GM23338 (cell line): Measurements from ENCODE around the gene FRRS1L. TPM values are rescaled to one million over a fixed set of nuclear protein-coding genes. Genes with fewer than 3 reads are reported as not detected.

Experiments
- ATAC-seq: fragments of 200-7000 bp; cut with Tn5 transposase; 3 replicates; pipeline ENCODE4 v1.9.1; 2020
- DNase-seq: peaks from one replicate; pipeline ENCODE4 v3.0.0-alpha.2; 2015; ENCODE audit warnings: low spot score
- H2AFZ ChIP-seq: fragments of 200-600 bp; sonication (generic); 2 replicates; pipeline ENCODE4 v1.8.0; 2016; ENCODE audit warnings: antibody characterized with exemption, mild to moderate bottlenecking, moderate library complexity
- H3F3A ChIP-seq: fragments of 200-600 bp; sonication (generic); replicated peaks from 2 replicates; pipeline ENCODE4 v1.8.0; 2017; ENCODE audit warnings: antibody characterized with exemption, mixed run types, low read depth
- H3K27ac ChIP-seq: fragments of 200-600 bp; sonication (generic); 2 replicates; pipeline ENCODE4 v1.6.1; 2016; ENCODE audit warnings: low read depth
- H3K27me3 ChIP-seq: fragments of 200-600 bp; sonication (generic); 2 replicates; pipeline ENCODE4 v1.8.0; 2016; ENCODE audit warnings: mild to moderate bottlenecking, mixed run types, moderate library complexity; ENCODE audit not compliant: insufficient read depth
- H3K36me3 ChIP-seq: fragments of 200-600 bp; sonication (generic); 2 replicates; pipeline ENCODE4 v1.8.0; 2016; ENCODE audit warnings: mild to moderate bottlenecking; ENCODE audit not compliant: insufficient read depth
- H3K4me1 ChIP-seq: fragments of 200-600 bp; sonication (generic); 2 replicates; pipeline ENCODE4 v1.8.0; 2016; ENCODE audit warnings: mild to moderate bottlenecking, moderate library complexity; ENCODE audit not compliant: insufficient read depth
- H3K4me2 ChIP-seq: fragments of 200-600 bp; sonication (generic); 2 replicates; pipeline ENCODE4 v1.7.1; 2017; ENCODE audit warnings: mixed run types
- H3K4me3 ChIP-seq: fragments of 200-600 bp; sonication (generic); 2 replicates; pipeline ENCODE4 v1.6.1; 2016; ENCODE audit warnings: mixed run types
- H3K79me2 ChIP-seq: fragments of 200-600 bp; sonication (generic); replicated peaks from 2 replicates; pipeline ENCODE4 v1.8.0; 2017; ENCODE audit warnings: mild to moderate bottlenecking; ENCODE audit not compliant: insufficient read depth
- H3K9me2 ChIP-seq: fragments of 200-600 bp; sonication (generic); 2 replicates; pipeline ENCODE4 v1.8.0; 2017; ENCODE audit not compliant: insufficient read depth
- H4K20me1 ChIP-seq: fragments of 200-600 bp; sonication (generic); replicated peaks from 2 replicates; pipeline ENCODE4 v1.8.0; 2017; ENCODE audit warnings: mild to moderate bottlenecking; ENCODE audit not compliant: insufficient read depth
- H3K27ac Mint-ChIP-seq: 2 replicates; pipeline ENCODE4 v1.8.0; 2020; ENCODE audit warnings: inconsistent platforms, mild to moderate bottlenecking, moderate library complexity, mixed read lengths
- H3K27me3 Mint-ChIP-seq: 3 replicates; pipeline ENCODE4 v1.8.0; 2022; ENCODE audit warnings: low read depth, mild to moderate bottlenecking, moderate library complexity, mixed read lengths, inconsistent platforms; ENCODE audit not compliant: insufficient read depth, poor library complexity
- H3K36me3 Mint-ChIP-seq: 3 replicates; pipeline ENCODE4 v1.8.0; 2021; ENCODE audit warnings: low read depth, mild to moderate bottlenecking, inconsistent platforms, moderate library complexity, mixed read lengths
- H3K4me1 Mint-ChIP-seq: 3 replicates; pipeline ENCODE4 v1.8.0; 2020; ENCODE audit warnings: mild to moderate bottlenecking, inconsistent platforms, mixed read lengths
- H3K4me3 Mint-ChIP-seq: 3 replicates; pipeline ENCODE4 v1.8.0; 2021; ENCODE audit warnings: moderate library complexity, mild to moderate bottlenecking, inconsistent platforms, mixed read lengths
- H3K9me3 Mint-ChIP-seq: 3 replicates; pipeline ENCODE4 v1.8.0; 2020; ENCODE audit warnings: moderate library complexity, mild to moderate bottlenecking, inconsistent platforms, mixed read lengths
- CREB1 ChIP-seq: fragments of 250-450 bp; sonication (Bioruptor Pico); IDR thresholded peaks from 2 replicates; pipeline ENCODE4 v1.5.0; 2020; ENCODE audit warnings: low read depth, mild to moderate bottlenecking, moderate library complexity
- CTCF ChIP-seq, 2 experiments: fragments of 200-600 bp in 1 of 2; sonication (generic) in 1 of 2; conservative IDR thresholded peaks; 2 replicates each; pipeline versions ENCODE4 v1.5.1 to v1.6.1; 2016 to 2017; ENCODE audit warnings: antibody characterized with exemption in 2 of 2, low read depth in 2 of 2, mild to moderate bottlenecking in 2 of 2, moderate library complexity in 1 of 2
- EZH2phosphoT487 ChIP-seq: fragments of 200-600 bp; sonication (generic); IDR thresholded peaks from one replicate; pipeline ENCODE4 v1.8.1; 2018; ENCODE audit warnings: antibody characterized with exemption; ENCODE audit not compliant: unreplicated experiment
- JUNB ChIP-seq: IDR thresholded peaks from one replicate; pipeline ENCODE4 v1.6.1; 2016; ENCODE audit warnings: antibody characterized with exemption; ENCODE audit not compliant: unreplicated experiment
- NANOG ChIP-seq: IDR thresholded peaks from 2 replicates; pipeline ENCODE4 v1.6.1; 2016; ENCODE audit warnings: antibody characterized with exemption, borderline replicate concordance
- POLR2AphosphoS5 ChIP-seq: IDR thresholded peaks from 2 replicates; pipeline ENCODE4 v1.6.1; 2016; ENCODE audit warnings: antibody characterized with exemption, low read depth
- ZNF114 ChIP-seq: fragments of 250-450 bp; sonication (Bioruptor Pico); IDR thresholded peaks from 2 replicates; pipeline ENCODE4 v1.5.0; 2020; ENCODE audit warnings: mild to moderate bottlenecking, moderate library complexity
- ZNF331 ChIP-seq: fragments of 250-450 bp; sonication (Bioruptor Pico); IDR thresholded peaks from 2 replicates; pipeline ENCODE4 v1.5.0; 2020; ENCODE audit warnings: low read depth, mild to moderate bottlenecking, moderate library complexity
- polyA plus RNA-seq: library from polyadenylated mRNA; unstranded; fragments of >200 nt; fragmentation: Nextera tagmentation; extraction: Ambion mirVana; gene quantifications from 2 replicates; pipeline ENCODE4 v1.2.1, GENCODE V29; 2016
- total RNA-seq: library from RNA; depleted of rRNA; stranded (reverse); fragments of >200 nt; shearing (Covaris generic); gene quantifications from 2 replicates; pipeline ENCODE4 v1.2.3, GENCODE V29; 2014

Gene FRRS1L
- total and polyA plus RNA-seq, 2 experiments from 2014 or later = 0.37 to 1.1 TPM

GRCh38 chr9:109117856-109118807, 48.9 kb downstream of the FRRS1L start:
- Histone ChIP-seq H4K20me1 (peaks cover 49% of the 10 kb centered on the region), H3K4me3 (peak overlapping the region; percentile 82), H3K27me3 (no peaks in the 10 kb centered on the region), H3K4me2 (peak overlapping the region; percentile 92), H3F3A (no peaks in the 10 kb centered on the region), H3K9me2 (no peaks in the 10 kb centered on the region), H3K4me1 (peaks cover 56% of the 10 kb centered on the region), H3K36me3 (no peaks in the 10 kb centered on the region), H3K27ac (peak overlapping the region; percentile 85; the same call in 1 of the 2 replicates), H2AFZ (no peak overlapping the region), H3K79me2 (peaks cover 61% of the 10 kb centered on the region)
- Mint-ChIP-seq H3K4me3 (peak overlapping the region; percentile 97), H3K4me1 (peaks cover 51% of the 10 kb centered on the region), H3K9me3 (no peaks in the 10 kb centered on the region), H3K27me3 (peaks cover 4% of the 10 kb centered on the region), H3K27ac (peak overlapping the region; percentile 94), H3K36me3 (peaks cover 10% of the 10 kb centered on the region)
- ATAC-seq (no peak), DNase-seq (peak; percentile 34)
- TF ChIP-seq EZH2phosphoT487 = no peak
- 0 out of 2 replicates have a peak, but pooled peaks have one; percentile 2 for TF ChIP-seq POLR2AphosphoS5

GRCh38 chr9:109115931-109116526, 51.0 kb downstream of the FRRS1L start:
- peaks cover 49% of the 10 kb centered on the region for H3K4me1 Mint-ChIP-seq
- peaks cover 10% of the 10 kb centered on the region for H3K36me3 Mint-ChIP-seq
- H3F3A ChIP-seq = no peaks in the 10 kb centered on the region
- TF ChIP-seq POLR2AphosphoS5 = no peak
- TF ChIP-seq NANOG = no peak
- TF ChIP-seq CREB1 (CRISPR knock-in tag) = no peak
- no peak for TF ChIP-seq ZNF331 (CRISPR knock-in tag)
- TF ChIP-seq CTCF (conservative IDR thresholded peaks at IDR 0.05; ENCODE audit: low read depth in 2 of 2) = no peak
- no peak for TF ChIP-seq EZH2phosphoT487
- no peak for TF ChIP-seq ZNF114
- no peak for TF ChIP-seq JUNB
- no peaks in the 10 kb centered on the region for H3K9me2 ChIP-seq
- H3K4me3 ChIP-seq = no peak overlapping the region
- no peak overlapping the region; the same call in 2 of the 3 replicates for H3K4me3 Mint-ChIP-seq
- no peaks in the 10 kb centered on the region for H3K36me3 ChIP-seq
- H3K27ac ChIP-seq = no peak overlapping the region
- peaks cover 82% of the 10 kb centered on the region for H3K79me2 ChIP-seq
- ATAC-seq (no peak), DNase-seq (no peak)
- peaks cover 63% of the 10 kb centered on the region for H4K20me1 ChIP-seq
- peaks cover 62% of the 10 kb centered on the region for H3K4me1 ChIP-seq
- no peaks in the 10 kb centered on the region for H3K9me3 Mint-ChIP-seq
- no peak overlapping the region for H3K4me2 ChIP-seq
- no peaks in the 10 kb centered on the region for H3K27me3 ChIP-seq
- no peak overlapping the region for H3K27ac Mint-ChIP-seq
- peaks cover 4% of the 10 kb centered on the region for H3K27me3 Mint-ChIP-seq
- H2AFZ ChIP-seq = no peak overlapping the region
